HG02938 (cell line): ENCODE measurements around the gene KIF22.
"Not testable (repeated sequence)": the region's sequence is repeated elsewhere in the genome, so short reads cannot be mapped to it uniquely, and the experiment has no call there.

Experiments
- ATAC-seq: cut with Tn5 transposase; IDR thresholded peaks from one replicate; pipeline ENCODE4 v1.9.1; 2021; ENCODE audit warnings: mild to moderate bottlenecking, moderate library complexity; ENCODE audit not compliant: unreplicated experiment

The KIF22 gene

GRCh38 chr16:29790183-29790948 lies at the start of gene KIF22:
TSS of gene KIF22 (plus strand) at chr16:29790751. CDS start at chr16:29790760, 9 bp downstream.
- peak; percentile 88 for ATAC-seq

GRCh38 chr16:29742683-29743275 lies 47.8 kb upstream of the KIF22 start:
- ATAC-seq: no peak

GRCh38 chr16:29743475-29743826 lies 47.1 kb upstream of the KIF22 start:
- no peak for ATAC-seq

- ATAC-seq: no peak
These were observed 46.6 kb upstream of the KIF22 start for GRCh38 chr16:29743827-29744531.

- ATAC-seq: no peak
These were observed 45.9 kb upstream of the KIF22 start for GRCh38 chr16:29744541-29745101.

GRCh38 chr16:29745121-29745852 lies 45.3 kb upstream of the KIF22 start:
- no peak for ATAC-seq

- ATAC-seq: no peak
These were observed 44.7 kb upstream of the KIF22 start, which contains the start of gene C16orf54 for GRCh38 chr16:29745853-29746345. TSS of gene C16orf54 (minus strand) at chr16:29745990. CDS start at chr16:29744951, 1,039 bp downstream.

GRCh38 chr16:29746518-29746917 lies 44.0 kb upstream of the KIF22 start:
- ATAC-seq: not testable (repeated sequence)

GRCh38 chr16:29747947-29748759 lies 42.4 kb upstream of the KIF22 start:
- ATAC-seq: no peak

- not testable (repeated sequence) for ATAC-seq
These were observed 41.8 kb upstream of the KIF22 start for GRCh38 chr16:29748760-29749149.

- no peak for ATAC-seq
These were observed 37.0 kb upstream of the KIF22 start for GRCh38 chr16:29753516-29753915.

- no peak for ATAC-seq
These were observed 33.9 kb upstream of the KIF22 start for GRCh38 chr16:29756654-29757053.

- ATAC-seq: not testable (repeated sequence)
These were observed 33.5 kb upstream of the KIF22 start for GRCh38 chr16:29757086-29757485.

GRCh38 chr16:29757950-29758466 lies 32.5 kb upstream of the KIF22 start:
- no peak for ATAC-seq

GRCh38 chr16:29760567-29761279 lies 29.8 kb upstream of the KIF22 start:
- ATAC-seq: no peak

- not testable (repeated sequence) for ATAC-seq
These were observed 29.3 kb upstream of the KIF22 start for GRCh38 chr16:29761280-29761651.

GRCh38 chr16:29761882-29762281 lies 28.7 kb upstream of the KIF22 start:
- ATAC-seq: no peak

GRCh38 chr16:29763326-29763725 lies 27.2 kb upstream of the KIF22 start:
- ATAC-seq: no peak
